ENCODE data around the gene PRIMPOL.
"Not testable (repeated sequence)": the region's sequence is repeated elsewhere in the genome, so short reads cannot be mapped to it uniquely, and the experiment has no call there.

The PRIMPOL gene, protein sequence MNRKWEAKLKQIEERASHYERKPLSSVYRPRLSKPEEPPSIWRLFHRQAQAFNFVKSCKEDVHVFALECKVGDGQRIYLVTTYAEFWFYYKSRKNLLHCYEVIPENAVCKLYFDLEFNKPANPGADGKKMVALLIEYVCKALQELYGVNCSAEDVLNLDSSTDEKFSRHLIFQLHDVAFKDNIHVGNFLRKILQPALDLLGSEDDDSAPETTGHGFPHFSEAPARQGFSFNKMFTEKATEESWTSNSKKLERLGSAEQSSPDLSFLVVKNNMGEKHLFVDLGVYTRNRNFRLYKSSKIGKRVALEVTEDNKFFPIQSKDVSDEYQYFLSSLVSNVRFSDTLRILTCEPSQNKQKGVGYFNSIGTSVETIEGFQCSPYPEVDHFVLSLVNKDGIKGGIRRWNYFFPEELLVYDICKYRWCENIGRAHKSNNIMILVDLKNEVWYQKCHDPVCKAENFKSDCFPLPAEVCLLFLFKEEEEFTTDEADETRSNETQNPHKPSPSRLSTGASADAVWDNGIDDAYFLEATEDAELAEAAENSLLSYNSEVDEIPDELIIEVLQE

DNA sequence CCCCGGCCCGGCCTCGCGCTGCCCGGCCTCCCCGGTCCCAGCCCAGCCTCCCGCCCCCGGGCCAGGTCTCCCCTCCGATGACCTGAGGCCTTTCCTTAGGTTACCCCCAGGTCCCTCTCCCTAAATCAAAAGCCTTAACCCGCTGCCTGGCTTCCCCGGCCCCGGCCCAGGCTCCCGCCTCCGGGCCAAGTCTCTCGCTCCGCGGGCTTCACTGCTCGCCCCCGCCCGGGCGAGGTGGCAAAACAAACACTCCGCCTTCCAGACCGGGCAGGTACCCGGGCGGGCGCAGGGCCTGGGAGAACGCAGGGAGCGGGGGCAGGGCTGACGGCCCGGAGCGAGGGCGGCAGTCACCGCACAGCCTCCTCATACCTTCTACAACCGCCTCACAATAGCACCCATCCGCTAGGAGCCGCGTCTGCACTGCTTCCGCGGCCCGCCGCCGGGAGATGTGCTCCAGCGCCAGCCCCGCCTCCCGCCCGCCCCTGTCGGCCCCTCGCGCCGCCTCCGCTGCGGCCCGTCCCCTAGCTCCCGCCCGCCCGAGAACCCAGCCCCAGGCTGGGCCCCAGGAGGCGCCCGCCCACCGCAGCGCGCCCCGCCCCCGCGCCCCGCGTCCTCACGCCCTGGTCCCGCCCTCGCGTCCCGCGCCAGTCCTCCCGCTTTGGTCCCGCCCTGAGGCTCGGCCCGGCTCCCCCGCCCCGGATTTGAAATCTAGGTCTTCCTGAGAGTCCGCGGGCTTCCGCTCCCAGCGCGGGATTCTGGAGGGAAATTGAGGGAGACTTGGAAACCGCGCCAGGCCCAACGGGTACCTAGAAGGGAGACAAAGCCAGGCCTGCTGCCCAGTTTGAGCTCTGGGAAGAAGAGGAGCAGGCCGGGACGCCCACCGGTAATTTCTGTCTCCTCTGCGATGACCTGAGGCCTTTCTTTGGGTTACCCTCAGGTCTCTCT lies at the start of gene PRIMPOL, which contains the start of gene CASP3:
Gene PRIMPOL, plus strand, starts transcription at position 713 of the 945 bp plus-strand sequence. CDS start 7,403 bp downstream, outside the sequence.
Gene CASP3, minus strand, starts transcription at position 422 of the 945 bp plus-strand sequence. CDS start 10,994 bp downstream, outside the sequence.
- peak; percentile 94 for DNase-seq

DNA sequence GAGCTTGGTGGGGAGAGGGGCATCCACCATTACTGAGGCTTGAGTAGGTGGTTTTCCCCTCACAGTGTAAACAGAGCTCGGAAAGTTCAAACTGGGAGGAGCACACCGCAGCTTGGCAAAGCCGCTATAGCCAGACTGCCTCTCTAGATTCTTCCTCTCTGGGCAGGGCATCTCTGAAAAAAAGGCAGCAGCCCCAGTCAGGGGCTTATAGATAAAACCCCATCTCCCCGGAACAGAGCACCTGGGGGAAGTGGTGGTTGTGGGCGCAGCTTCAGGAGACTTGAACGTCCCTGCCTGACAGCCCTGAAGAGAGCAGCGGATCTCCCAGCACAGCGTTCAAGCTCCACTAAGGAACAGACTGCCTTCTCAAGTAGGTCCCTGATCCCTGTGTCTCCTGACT lies 48.6 kb upstream of the PRIMPOL start:
- DNase-seq = not testable (repeated sequence)

- not testable (repeated sequence) for DNase-seq
These were observed 46.7 kb upstream of the PRIMPOL start for GRCh38 chr4:184602857-184603256.

GRCh38 chr4:184607429-184607828 lies 42.1 kb upstream of the PRIMPOL start:
- DNase-seq = not testable (repeated sequence)

DNA sequence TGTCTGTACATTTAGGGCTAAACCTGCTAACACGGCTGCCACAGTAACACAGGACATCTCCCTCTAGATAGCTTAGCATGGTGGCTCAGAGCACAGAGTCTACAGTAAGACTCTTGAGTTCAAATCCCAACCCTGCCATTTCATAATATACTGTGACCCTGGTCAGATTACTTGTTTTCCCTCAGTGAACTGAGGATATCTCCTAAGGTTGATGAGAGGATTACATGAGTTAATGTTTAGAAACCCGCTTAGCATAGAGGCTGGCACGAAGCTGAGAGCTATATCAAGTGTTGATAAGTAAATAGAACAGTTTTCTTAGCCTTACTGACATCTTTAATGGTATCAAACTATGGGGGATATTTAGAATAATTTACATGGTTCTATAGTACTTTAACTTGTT lies 37.5 kb upstream of the PRIMPOL start:
- no peak for DNase-seq

GRCh38 chr4:184613405-184613804 lies 36.1 kb upstream of the PRIMPOL start:
- no peak for DNase-seq

GRCh38 chr4:184614509-184614908 lies 35.0 kb upstream of the PRIMPOL start:
- DNase-seq = no peak

- not testable (repeated sequence) for DNase-seq
These were observed 33.4 kb upstream of the PRIMPOL start for GRCh38 chr4:184616168-184616567.

DNA sequence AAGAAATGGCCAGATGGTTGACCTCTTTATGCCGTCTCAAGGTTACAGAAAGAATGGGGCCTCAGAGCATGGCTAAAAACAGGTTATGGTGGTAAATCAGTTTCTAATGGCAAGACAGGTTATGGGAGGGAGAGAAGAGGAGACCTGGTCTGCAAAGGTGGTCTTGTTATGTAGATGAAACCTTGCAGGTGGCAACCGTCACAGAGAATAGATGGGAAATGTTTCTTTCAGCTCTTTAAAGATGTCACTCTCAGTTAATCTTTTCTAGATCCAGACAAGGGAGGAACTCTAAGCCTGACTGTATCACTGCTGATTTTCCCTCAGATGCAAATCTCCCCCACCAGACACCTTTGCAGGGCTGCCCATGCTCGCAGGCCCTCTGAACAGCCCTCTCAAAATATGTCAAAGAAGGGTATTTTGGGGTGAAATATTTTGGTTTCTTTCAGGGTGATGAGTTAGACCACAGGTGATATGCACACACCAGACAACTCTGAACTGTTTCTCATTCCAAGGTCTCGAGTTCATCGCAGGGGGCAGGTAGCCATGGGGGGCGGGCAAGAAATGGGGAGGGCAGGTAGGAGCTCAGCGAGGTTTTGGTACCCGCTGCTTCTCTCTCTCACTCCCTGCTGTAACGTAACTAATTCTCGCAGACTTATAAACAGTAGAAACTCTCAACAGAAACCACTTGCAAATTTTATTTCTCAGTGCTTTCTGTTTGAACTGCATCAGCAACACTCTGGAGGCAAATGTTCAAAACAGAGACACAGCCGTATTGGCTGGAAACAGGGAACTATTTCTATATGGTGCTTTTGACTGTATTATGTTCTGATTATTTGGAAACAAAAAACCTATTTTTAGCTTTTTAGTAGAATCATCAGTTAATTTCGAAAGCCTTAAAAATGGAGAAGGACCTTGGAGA lies 32.6 kb upstream of the PRIMPOL start:
- no peak for DNase-seq

DNA sequence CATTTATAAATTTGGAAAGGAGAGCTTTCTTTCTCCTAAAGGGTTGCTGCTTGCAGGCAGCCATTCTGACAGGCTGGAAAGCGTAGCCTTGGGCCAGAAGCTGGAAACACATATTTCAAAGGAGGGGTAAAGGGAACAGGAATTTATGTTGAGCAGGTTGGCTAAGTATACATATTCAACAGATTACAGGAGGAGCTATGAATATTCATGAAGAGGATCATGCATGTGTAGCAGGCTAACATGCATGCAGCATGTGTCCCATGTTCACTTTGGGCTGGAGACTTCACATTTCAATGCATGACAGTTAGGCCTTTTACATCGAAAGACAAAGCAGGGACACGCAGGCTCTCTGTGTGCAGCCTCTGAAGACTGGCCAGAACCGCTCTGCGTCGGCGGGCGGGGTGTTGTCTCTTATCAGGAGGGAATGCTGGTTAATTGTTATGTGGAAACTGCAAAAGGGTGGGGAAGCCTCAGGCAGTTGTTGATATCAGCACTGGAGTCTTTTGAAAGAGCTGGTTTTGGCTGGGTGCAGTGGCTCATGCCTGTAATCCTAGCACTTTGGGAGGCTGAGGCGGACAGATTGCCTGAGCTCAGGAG lies 31.8 kb upstream of the PRIMPOL start:
- no peak for DNase-seq

DNA sequence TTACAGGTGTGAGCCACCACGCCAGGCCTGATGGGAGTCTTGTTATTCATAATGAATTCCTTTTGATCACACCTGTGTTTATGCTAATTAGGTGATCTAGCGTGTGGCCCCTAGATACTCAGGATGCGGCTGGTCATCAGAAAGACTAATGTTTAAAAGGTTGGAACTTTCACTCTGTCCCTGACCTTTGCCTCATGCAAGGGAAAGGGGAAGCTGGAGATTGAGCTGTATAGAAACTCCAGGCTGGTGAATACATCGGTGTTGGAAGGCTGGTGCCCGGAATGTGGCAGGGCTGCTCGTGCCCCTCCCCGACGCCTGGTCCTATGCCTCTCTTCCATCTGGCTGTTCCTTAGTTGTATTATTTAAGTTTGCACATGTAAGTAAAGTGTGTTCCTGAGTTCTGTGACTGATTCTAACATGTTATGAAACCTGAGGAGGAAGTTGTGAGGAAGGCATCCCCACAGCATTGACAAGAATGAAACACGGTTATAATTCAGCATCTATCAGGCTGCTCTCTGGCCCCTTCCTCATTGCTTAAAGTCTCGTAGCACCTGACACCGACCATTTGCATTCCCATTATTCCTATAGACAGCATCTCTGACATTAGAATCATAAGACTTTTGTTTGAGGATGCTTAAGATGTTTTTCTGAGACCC lies 29.2 kb upstream of the PRIMPOL start:
- no peak for DNase-seq

DNA sequence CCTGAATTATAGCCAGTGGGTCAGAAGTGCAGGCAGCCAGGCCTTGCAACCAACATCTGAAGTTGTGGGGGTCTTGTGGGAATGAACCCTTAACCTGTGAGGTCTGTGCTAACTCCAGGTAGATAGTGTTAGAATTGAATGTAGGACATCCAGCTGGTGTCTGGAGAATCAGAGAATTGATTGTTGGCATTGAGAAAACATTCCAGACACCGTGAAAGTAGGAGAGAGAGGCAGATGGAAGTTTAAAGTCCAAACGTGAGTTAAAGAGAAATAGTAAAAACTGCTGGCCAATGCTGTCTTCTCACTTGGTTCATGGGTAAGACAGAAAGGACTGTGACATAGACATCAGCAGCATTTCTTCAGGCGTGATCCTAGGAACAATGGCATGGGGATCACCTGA lies 28.0 kb upstream of the PRIMPOL start:
- no peak for DNase-seq

GRCh38 chr4:184624504-184624903 lies 25.0 kb upstream of the PRIMPOL start:
- DNase-seq = not testable (repeated sequence)

- no peak for DNase-seq
These were observed 24.5 kb upstream of the PRIMPOL start for GRCh38 chr4:184624972-184625554.

- not testable (repeated sequence) for DNase-seq
These were observed 23.5 kb upstream of the PRIMPOL start for GRCh38 chr4:184625783-184626596.

GRCh38 chr4:184628103-184628502 lies 21.4 kb upstream of the PRIMPOL start:
- DNase-seq = no peak

- DNase-seq = no peak
These were observed 16.7 kb upstream of the PRIMPOL start for GRCh38 chr4:184632842-184633241.

GRCh38 chr4:184635381-184635780 lies 14.2 kb upstream of the PRIMPOL start:
- DNase-seq = no peak

GRCh38 chr4:184636144-184636543 lies 13.4 kb upstream of the PRIMPOL start:
- DNase-seq = no peak

DNA sequence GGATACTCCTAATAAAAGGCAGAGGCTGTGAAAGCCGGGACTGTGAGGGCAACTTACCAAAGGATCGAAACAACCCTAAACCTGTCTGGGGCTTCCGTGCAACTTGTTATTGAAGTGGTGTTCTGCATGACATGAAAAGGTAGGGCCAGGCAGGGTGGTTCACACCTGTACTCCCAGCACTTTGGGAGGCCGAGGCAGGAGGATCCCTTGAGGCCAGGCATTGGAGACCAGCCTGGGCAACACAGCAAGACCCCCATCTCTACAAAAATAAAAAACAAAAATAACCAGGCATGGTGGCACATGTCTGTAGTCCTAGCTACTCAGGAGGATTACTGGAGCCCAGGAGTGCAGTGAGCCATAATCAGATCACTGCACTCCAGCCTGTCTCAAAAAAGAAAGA lies 12.6 kb upstream of the PRIMPOL start:
- no peak for DNase-seq
